GM21528 (cell line): ENCODE measurements around the gene HSFX4.
A peak's percentile ranks its signal among the peaks of the same experiment; 100 is the strongest.
"Not testable (repeated sequence)": the region's sequence is repeated elsewhere in the genome, so short reads cannot be mapped to it uniquely, and the experiment has no call there.

ENCODE experiments used
- ATAC-seq: cut with Tn5 transposase; IDR thresholded peaks from one replicate; pipeline ENCODE4 v1.9.1; 2021; ENCODE audit warnings: mild to moderate bottlenecking, moderate library complexity; ENCODE audit not compliant: unreplicated experiment, low FRiP score

HSFX4 gene

DNA sequence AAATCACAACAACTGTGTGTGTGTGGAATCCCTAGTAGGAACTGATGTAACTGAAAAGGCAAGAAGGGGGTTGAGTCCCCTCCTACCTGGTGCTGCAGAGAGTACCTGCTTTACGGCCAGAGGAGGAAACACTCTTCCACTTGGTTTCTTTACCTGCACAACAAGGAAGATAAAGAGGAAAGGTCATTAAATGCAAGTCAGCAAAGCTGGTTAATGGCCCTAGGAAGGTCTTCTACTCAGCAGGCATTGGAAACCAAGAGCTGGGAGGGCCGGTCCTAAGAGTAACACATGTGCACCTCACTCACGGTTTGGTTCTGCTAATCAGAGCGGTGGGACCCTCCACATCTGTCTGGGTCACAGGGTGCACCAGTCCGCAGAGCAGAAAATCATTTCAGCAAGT lies 8.0 kb downstream of the HSFX4 start:
- not testable (repeated sequence) for ATAC-seq

DNA sequence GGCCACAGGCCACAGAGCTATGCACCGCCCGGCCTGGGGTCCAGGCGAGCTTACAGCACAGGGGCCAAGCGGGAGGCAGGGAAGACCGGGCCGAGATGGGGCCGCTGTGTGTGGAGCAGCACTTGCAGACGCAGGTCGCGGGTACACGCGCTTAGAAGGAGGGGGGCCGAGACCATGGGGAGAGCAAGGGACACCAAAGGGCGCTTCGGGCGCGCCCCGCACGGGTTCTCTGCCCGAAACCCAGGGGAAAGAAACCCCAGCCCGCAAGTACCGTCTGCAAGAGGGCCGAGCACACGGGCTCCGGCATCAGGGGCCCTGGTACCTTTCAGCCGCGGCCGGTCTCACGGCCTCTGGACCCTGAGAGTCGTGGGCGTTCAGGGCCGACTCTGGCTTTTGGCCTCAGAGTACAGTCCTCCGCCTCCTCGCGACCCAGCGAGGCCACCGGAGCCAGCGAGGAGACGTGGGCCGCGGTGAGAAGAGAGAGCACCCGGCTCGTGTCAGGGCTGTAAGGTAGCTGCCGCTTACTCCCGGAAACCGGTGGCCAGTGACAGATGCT lies 8.6 kb downstream of the HSFX4 start:
- ATAC-seq, result no peak

- ATAC-seq, result peak; percentile 81
Observed at GRCh38 chrX:149938427-149938880, 9.1 kb downstream of the HSFX4 start, which contains the start of gene EOLA2. TSS of gene EOLA2 (minus strand) at chrX:149938491. CDS start at chrX:149933874, 4,617 bp downstream.

- ATAC-seq, result no peak
Observed at GRCh38 chrX:149938881-149939654, 9.7 kb downstream of the HSFX4 start.

DNA sequence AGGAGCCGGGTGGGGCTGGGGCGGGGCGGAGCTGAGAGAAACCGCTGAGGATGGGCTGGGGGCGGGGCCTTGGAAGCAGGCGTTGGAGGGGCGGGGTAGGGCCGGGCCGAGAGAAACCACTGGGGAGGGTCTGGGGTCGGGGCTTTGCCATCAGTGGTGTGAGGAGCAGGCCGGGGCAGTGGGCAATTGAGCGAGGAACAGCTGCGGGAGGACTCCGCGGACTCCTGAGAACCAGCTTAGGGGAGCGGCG lies 10.2 kb downstream of the HSFX4 start:
- peak; percentile 6 for ATAC-seq

GRCh38 chrX:149939905-149940673 lies 10.7 kb downstream of the HSFX4 start:
- ATAC-seq, result peak; percentile 56

GRCh38 chrX:149940674-149941024 lies 11.3 kb downstream of the HSFX4 start:
- ATAC-seq, result not testable (repeated sequence)

- ATAC-seq, result not testable (repeated sequence)
Observed at GRCh38 chrX:149945087-149945670, 15.8 kb downstream of the HSFX4 start.

DNA sequence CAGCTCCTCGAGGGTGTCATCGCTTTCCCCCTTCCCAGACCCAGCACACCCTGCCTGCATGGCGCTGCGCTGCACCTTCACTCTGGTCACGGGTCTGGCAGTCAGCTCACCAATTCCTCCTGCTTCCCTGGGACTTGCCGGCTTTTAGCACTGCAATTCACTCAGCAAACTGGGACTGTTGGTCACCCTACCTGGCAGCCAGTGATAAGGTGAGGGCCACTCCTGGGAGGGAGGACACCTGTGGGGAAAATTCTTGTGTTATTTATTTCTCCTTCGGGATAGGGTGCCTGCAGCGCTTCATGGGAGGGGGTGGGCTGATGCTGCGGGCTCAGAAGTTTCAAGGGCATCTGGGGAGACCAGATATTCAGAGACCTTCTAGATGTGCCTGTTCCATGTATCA lies 16.4 kb downstream of the HSFX4 start:
- not testable (repeated sequence) for ATAC-seq

DNA sequence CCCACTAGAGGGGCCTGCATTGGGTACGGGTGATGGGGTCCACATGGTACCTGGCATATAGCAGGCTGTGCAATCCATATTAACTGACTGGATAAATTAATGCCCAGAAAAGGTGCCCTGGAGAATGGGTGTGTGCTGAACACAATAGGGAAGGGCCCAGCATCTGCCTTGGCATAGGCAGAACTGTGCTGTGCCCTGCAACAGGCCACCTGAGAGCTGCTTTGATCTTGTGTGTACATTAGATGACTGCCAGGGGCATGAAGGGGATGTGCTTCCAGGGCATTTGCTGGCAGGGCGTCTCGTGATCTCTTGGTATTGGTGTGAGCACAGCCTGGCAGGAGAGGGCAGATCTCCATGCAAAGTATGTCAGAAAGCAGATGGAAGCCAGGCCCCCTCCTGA lies 17.6 kb downstream of the HSFX4 start:
- ATAC-seq, result not testable (repeated sequence)

DNA sequence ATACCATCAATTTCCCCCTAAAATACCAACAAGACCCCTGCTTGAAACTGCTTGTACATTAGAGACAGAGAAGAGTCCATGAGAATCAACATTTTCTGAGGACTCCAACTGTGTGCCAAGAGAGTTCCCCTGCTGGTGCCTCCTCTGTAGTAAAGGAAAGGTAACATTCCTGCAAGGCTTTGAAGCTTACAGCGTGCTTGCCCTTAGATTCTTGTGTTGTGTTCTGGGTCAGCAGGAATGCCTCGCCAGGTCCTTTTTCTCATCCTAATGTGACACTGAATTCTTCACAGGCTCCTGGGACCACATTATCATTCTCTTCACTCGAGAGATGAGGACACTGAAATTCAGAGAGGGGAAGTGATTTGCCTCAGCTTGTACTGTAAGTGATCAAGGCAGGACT lies 18.6 kb downstream of the HSFX4 start:
- no peak for ATAC-seq

GRCh38 chrX:149949743-149950436 lies 20.5 kb downstream of the HSFX4 start:
- no peak for ATAC-seq

- ATAC-seq, result no peak
Observed at GRCh38 chrX:149950681-149951080, 21.3 kb downstream of the HSFX4 start.

GRCh38 chrX:149961572-149961971 lies 32.2 kb downstream of the HSFX4 start:
- ATAC-seq, result no peak

DNA sequence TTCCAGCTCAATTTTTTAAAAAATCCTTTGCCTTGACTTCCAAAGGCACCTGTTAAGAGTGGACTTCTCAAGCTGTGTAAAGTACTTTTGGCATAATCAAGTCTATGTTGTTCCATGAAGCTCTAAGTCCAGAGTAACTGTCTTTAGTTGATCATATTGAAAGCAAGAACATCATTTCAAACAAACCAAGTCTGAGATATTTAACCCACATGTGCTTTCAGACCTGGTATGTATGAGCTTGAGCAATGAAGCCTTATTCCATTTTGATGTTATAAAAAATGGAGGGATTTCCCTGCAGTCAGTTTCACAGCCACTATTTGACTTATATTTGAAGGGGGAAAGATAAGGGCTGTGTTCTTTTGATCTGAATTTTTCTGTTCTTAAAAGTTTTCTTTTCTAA lies 32.6 kb downstream of the HSFX4 start:
- ATAC-seq, result no peak

- no peak for ATAC-seq
Observed at GRCh38 chrX:149962859-149963757, 33.7 kb downstream of the HSFX4 start.

DNA sequence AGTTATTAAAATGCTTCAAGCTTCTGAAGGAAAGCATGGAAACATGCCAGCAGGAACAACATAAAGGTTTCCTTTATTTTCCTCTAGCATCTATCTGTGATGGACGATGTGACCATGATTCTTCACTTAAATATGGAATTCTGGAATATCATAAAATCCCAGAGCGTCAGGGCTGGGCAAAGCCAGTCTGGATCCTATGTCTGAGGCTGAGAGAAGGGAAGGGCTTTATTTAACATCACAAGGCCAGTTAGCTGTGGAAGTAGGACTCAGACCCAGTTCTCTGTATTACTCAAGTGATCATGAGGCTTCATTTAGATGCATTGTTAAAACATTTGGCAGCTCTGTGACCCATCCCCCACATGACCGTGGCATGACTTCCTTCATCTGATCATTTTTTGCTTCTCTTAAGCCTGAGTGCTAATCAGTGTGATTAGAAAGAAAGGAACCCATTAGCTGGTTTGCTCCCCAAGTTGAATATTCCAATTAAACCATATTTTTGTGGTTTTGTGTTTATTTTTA lies 49.8 kb downstream of the HSFX4 start:
- ATAC-seq, result no peak
